ENCODE measurements around the gene MYO1B.

Gene MYO1B

DNA sequence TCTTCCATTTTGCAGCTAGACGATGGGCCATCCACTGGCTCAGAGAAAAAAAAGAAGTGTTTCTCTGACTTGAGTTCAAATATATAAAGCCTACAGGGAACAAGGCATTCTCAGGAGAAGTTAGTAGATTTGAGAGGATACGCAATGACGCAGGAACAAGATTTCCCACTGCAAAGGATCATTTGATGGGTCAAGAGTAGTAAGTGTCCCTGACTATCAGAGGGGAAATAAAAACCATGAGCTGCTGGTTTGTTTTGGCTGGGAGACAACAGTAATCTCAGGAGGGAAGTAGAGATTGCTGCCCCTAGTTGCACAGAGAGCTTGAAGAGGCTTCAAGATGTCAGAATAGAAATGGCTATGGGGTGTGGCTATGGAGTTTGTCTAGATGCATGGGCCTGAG lies 22.3 kb upstream of the MYO1B start:
- in situ Hi-C loops (cut with HindIII; ENCODE audit: low pct_ligation_motif_present, low pct_unique_long_range_greater_than_20kb, low sequenced_read_pairs) = no loop called here
- DNase-seq = no peak

DNA sequence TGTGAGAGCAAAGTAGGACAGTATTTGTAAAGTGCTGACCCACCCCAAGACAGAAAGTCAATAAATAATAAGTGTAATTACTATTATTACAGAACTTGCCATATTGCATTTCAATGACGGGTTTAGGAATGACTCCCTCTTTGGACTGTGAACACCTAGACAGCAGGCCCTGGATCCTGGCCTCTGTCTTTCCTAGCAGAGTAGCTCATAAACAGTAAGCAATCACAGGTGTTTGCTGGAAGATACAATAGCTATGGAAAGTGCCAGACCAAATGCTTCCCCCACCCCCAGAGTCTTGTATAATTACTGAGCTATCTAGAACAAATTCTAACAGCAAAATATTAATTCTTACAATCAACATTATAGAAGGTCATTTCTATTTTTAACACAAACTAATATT lies 20.1 kb upstream of the MYO1B start:
- in situ Hi-C loops (cut with HindIII; ENCODE audit: low pct_ligation_motif_present, low pct_unique_long_range_greater_than_20kb, low sequenced_read_pairs) = no loop called here
- DNase-seq = no peak

DNA sequence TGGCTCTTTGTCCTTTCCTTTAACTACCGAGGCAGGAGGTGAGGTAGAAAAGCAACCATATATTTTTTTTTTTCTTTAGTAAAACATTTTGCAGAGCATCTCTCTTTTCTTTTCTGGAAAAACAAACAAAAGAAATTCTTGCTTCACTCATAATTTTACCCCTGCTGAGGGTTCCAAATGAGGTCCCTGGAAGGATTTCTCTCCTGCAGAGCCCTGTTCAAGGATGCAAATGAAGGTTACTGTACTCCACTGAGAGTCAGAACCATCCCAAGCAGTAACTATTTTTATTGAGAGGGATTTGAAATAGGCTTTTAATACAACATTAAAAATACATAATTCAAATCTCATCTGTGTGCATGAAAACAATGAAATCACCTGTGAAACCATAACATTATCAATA lies 19.5 kb upstream of the MYO1B start:
- no peak for DNase-seq
- in situ Hi-C loops (cut with HindIII; ENCODE audit: low pct_ligation_motif_present, low pct_unique_long_range_greater_than_20kb, low sequenced_read_pairs) = no loop called here

DNA sequence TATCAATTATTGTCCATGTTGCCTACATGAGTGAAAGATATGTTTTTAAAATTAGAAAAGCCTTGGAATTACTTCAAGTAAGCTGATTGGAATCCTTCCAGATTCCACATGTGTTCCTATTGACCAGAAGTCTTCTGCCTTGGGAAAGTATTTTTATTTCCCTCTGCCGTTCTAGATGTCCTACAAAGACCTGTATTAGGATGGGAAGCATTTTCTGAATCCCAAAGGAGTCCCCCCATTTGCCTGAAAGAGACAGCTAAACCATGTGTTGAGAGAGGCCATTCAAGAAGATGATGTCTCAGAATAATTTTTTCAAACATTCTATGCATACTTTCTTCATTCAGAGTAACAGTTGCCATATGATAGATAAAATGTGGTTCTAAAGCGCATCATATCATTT lies 19.0 kb upstream of the MYO1B start:
- in situ Hi-C loops (cut with HindIII; ENCODE audit: low pct_ligation_motif_present, low pct_unique_long_range_greater_than_20kb, low sequenced_read_pairs) = no loop called here
- DNase-seq = no peak

DNA sequence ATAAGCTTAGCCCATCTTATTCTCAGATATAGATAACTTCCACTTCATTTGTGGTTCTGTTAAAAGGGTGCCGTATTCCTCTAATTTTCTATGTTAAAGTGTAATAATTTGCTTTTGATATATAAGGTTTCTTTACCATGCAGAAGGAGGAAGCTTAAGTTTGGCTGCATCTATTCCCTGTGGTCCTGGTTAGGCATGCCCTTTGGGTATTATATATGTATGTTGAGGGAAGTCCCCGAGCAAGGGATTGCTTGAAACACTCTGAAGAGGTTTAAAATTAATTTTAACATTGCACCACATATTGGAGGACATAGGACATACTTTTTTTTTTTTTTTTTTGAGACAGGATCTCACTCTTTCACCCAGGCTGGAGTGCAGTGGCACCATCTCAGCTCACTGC lies 16.9 kb upstream of the MYO1B start:
- DNase-seq = no peak
- in situ Hi-C loops (cut with HindIII; ENCODE audit: low pct_ligation_motif_present, low pct_unique_long_range_greater_than_20kb, low sequenced_read_pairs) = no loop called here

DNA sequence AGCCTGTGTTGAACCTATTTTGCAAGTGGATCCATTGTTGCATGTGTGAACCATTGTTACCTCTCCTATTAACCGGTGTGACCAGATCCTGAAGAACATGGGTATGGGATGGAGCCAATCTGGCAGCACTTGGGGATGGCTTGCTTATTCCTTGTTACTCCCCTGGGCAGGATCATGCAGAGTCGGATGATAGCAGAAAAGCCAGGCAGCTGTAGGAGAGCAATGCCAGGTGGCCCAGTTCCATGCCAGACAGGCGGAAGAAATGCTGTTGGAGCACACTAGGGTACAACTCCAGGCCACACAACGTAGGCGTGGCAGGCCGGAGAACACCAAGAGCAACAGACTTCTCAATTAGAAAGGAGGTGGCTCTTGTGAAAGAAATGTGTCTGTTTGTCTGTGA lies 16.3 kb upstream of the MYO1B start:
- no peak for DNase-seq
- in situ Hi-C loops (cut with HindIII; ENCODE audit: low pct_ligation_motif_present, low pct_unique_long_range_greater_than_20kb, low sequenced_read_pairs) = no loop called here

DNA sequence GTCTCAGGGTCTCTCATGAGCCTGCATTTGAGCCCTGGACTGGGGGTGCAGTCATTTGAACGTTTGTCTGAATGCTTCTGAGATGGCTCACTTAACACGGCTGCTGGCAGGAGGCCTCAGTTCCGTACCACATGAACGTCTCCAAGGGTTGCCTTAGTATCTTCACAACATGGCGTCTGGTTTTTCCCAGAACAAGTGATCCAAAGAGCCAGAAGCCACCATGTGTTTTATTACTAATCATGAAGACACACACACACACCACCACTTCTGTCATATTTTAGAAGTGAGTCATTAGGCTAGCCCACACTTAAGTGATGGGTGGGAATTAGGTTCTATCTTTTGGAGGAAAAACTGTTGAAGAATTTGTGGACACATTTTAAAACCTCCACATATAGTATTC lies 15.0 kb upstream of the MYO1B start:
- in situ Hi-C loops (cut with HindIII; ENCODE audit: low pct_ligation_motif_present, low pct_unique_long_range_greater_than_20kb, low sequenced_read_pairs) = no loop called here
- peak; percentile 90 for DNase-seq

DNA sequence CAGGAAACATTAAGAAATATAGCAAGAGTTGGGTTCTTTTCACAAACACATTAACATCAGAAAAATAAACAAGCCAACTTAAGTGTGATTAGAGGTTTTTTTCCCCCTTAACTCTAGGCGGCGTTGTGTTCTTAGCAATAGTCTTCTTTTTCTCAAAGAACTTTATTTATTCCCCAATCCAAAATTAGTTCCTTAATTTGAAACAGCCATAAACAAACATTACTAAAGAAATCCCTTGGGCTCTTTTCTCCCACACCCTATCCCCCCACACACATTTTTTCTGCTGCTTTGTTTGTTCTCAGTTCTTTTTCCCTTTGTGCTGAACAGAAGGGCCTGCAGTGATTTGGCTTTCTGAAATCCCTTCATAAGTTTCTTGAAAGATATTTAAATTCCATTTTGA lies 13.2 kb upstream of the MYO1B start:
- no peak for DNase-seq
- in situ Hi-C loops (cut with HindIII; ENCODE audit: low pct_ligation_motif_present, low pct_unique_long_range_greater_than_20kb, low sequenced_read_pairs) = no loop called here

DNA sequence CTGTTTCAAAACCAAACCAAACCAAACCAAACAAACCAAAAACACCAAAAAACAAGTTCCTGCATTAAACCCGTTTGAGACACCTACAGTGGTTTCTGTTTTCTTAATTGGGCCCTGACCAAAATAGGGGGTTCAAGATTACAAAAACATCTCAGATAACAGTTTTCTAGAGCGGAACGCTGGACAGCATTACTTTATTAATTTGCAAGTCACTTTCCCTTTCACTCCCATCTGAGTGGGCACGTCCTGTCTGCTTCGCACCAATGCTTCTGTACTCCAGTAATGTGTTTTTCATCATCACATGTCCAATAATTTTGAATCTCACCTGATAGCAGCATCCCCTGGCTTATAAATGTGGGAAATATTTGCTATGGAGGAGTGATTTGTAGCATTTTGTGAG lies 11.7 kb upstream of the MYO1B start:
- in situ Hi-C loops (cut with HindIII; ENCODE audit: low pct_ligation_motif_present, low pct_unique_long_range_greater_than_20kb, low sequenced_read_pairs) = no loop called here
- no peak for DNase-seq

DNA sequence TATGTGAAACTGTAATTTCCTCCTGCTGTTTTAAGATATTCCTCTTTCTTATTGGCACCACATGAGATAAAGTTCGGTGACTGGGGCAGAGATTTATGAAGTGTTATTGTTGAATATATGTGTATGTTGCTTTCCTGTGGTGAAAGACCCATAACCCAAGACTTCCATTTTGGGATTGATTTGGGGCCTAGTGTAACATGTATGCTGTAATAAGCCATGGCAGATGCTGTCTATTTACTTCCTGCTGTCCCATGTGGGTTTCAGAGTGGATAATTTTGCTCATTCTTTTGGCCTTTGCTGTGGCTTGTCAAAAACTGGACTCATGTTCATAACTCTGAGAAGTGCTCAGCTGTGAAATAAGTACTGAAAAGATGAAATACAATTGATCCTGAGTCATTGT lies 10.8 kb upstream of the MYO1B start:
- no peak for DNase-seq
- in situ Hi-C loops (cut with HindIII; ENCODE audit: low pct_ligation_motif_present, low pct_unique_long_range_greater_than_20kb, low sequenced_read_pairs) = no loop called here

DNA sequence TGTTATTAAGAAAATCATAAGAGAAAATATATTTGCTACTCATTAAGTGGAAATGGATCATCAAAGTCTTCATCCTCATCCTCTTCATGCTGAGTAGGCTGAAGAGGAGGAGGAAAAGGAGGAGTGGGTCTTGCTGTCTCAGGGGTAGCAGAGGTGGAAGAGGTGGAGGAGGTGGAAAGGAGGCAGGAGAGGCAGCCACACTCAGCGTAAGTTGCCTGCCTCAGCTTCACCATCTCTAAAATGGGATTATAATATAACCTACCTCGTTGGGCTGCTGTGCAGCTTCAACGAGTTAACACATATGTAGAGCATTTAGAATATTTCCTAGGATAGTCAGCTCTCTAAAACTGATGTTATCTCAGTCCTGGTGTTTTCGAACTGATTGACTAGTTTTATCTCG lies 4.3 kb upstream of the MYO1B start:
- in situ Hi-C loops (cut with HindIII; ENCODE audit: low pct_ligation_motif_present, low pct_unique_long_range_greater_than_20kb, low sequenced_read_pairs) = no loop called here
- DNase-seq = no peak

DNA sequence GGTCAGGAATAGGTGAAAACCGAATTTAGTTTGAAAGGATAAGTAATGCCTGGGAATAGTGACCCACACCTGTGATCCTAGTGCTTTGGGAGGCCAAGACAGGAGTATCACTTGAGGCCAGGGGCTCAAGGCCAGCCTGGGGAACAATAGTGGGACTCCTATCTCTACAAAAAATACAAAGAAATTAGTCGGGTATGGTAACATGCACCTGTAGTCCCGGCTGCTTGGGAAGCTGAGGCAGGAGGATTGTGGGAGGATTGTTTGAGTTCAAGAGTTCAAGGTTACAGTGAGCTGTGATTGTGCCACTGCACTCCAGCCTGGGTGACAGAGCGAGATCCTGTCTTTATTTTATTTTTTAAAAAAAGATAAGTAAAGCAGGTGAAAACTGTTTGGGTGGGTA lies 3.8 kb upstream of the MYO1B start:
- in situ Hi-C loops (cut with HindIII; ENCODE audit: low pct_ligation_motif_present, low pct_unique_long_range_greater_than_20kb, low sequenced_read_pairs) = no loop called here
- no peak for DNase-seq

DNA sequence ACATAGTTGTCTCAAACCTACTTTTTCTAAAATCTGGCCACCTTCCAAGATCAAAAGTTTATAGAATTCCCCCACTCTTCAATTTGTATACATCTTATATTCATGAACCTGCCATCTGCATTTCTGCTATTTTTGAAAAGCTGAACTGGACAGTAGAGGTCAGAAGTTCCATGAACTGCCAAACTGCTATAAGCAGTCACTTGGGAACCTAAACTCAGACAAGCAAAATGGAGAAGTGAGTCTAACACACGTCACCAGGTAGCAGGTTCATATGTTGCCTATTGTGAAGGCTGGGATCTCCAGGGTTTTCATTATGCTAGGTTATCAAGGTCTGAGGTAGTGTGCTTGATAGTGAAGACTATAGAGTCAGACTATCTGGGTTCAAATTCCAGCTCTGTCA lies 2.0 kb upstream of the MYO1B start:
- in situ Hi-C loops (cut with HindIII; ENCODE audit: low pct_ligation_motif_present, low pct_unique_long_range_greater_than_20kb, low sequenced_read_pairs) = no loop called here
- DNase-seq = no peak

DNA sequence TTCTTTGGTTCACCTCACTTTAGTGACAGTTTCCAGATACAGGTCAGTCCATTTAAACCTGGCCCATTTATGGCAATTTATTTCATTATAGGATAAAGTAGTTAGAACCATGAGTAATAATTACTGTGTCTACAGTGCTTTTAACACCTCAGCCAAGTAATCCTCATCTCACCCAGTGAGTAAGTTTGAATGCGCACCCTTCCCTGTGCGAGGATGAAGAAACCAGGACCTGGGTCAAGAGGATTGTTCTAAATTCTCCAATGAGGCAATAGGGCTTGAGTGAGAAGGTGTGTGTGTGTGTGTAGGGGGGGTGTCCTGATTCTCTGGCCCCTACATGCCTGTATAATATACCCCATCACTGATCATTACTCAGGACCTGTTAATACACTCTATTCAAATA lies 854 bp upstream of the MYO1B start:
- DNase-seq = no peak
- in situ Hi-C loops (cut with HindIII; ENCODE audit: low pct_ligation_motif_present, low pct_unique_long_range_greater_than_20kb, low sequenced_read_pairs) = no loop called here

DNA sequence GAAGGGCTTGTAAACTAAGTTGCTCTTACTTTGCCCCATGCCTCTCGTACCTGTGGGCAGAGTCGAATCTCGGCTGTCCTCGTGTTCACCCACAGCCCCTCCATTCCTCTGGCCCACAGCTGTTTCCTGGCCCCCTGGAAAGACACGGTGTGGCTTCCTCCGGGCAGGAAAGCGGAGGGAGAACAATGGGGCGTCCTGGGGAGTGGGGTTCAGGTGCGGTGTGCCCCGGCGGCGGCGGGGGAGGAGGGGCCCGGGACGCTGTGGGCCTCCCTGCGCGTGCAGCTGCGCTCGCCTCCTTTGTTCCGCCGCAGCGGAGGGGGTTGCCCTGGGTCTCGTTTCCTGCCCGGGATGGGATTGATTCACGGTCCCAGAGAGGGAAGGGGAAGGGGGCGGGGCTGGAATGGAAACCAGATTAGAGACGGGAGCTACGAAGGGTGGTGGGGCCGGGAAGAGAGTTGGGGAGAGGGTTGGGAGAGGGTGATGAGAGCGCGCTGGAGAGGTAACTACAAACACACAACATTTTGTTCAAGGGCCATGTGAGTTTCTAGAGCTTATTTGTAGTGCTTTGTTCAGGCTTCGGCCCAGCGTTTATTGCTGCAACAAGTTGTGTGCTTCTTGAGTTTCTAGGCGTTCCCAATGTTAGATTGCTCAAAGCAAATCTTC lies 796 bp downstream of the MYO1B start:
- in situ Hi-C loops (cut with HindIII; ENCODE audit: low pct_ligation_motif_present, low pct_unique_long_range_greater_than_20kb, low sequenced_read_pairs) = no loop called here
- peak; percentile 87 for DNase-seq

DNA sequence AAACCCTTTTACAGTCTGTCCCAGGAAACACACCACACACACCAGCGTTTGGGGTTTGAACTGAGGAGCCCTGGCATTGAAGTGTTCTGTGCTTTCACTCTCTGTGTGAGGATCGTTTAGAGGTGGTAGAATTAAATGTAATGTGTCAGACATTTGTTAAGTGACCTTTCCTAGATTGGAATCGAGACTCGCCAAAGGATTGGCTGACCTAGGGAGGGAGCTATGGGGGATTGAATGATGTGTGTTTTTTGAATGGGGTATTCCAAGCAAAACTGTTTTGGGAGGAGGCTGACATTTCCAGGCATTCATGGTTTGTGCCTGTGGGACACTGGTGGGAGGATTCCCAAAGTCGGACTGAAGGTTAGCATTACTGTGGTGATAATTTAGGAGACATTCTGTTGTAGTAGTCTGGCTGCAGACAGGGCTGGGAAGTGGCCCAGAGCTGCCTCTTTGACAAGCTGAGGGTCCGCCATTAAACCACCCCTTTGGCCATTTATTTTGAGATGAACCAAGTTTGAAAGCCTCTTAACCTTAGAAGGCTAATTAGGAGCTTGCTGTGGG lies 1.7 kb downstream of the MYO1B start:
- in situ Hi-C loops (cut with HindIII; ENCODE audit: low pct_ligation_motif_present, low pct_unique_long_range_greater_than_20kb, low sequenced_read_pairs) = no loop called here
- DNase-seq = no peak

DNA sequence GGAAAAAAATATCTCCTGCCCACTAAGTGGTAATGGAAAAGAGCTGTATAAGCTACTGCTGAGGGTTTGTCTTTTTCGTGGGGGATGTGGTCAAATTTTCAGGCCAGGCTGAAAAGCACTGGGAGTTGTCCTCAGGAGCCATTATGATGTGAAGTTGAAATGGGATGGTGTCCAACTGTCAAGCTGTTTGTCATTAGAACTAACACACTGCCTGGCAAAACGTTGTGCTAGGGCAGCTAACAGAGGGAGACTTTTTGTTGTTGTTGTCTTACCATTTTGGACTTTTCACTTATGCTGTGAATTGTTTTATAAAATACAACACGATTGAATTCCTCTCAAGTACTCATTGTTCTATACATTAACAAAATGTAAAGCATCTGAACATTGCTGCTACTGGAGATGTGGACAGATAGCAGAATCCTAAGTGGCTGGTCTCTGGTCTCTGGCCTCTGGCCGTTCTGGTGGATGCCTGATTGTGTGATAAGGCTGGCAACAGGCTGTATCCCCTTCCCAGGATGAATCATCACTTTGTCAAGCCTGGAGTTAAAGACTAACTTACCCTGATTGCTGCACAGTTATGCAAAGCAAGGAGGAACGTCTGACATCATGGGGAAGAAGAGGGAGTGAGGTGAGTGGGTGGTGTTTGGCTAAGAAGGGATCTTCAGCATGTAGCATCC lies 2.3 kb downstream of the MYO1B start:
- DNase-seq = peak; percentile 96
- in situ Hi-C loops (cut with HindIII; ENCODE audit: low pct_ligation_motif_present, low pct_unique_long_range_greater_than_20kb, low sequenced_read_pairs) = no loop called here

DNA sequence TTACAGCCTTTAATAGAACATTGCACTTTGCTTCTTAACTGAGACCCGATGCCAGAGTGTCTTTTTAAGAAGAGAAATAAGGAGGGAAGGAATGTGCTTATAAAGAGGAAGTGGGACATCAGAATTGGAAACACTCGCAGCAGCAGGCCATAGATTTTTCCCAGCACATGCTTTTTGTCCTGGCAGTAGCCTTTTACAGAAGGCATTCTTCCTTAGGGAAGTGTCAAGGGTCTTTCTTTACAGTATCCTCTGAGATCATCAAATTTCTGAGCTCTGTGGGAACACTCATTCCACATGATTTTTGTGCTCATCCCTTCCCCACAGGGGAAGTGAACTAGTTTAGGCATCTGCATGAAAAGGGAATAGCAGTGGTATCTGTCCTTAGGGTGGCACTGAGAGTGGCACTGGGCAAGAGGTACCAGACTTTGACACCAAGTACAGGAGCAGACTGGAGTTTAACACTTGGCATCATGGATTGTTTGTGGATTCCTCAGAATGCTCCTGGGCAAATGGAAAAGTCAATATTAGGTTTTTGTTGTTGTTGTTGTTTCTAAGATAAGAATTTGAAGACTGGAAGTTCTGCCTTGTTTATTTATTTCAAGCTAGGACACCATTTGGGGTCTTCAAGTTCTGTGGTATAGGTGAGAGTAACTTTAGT lies 4.1 kb downstream of the MYO1B start:
- in situ Hi-C loops (cut with HindIII; ENCODE audit: low pct_ligation_motif_present, low pct_unique_long_range_greater_than_20kb, low sequenced_read_pairs) = no loop called here
- no peak for DNase-seq

DNA sequence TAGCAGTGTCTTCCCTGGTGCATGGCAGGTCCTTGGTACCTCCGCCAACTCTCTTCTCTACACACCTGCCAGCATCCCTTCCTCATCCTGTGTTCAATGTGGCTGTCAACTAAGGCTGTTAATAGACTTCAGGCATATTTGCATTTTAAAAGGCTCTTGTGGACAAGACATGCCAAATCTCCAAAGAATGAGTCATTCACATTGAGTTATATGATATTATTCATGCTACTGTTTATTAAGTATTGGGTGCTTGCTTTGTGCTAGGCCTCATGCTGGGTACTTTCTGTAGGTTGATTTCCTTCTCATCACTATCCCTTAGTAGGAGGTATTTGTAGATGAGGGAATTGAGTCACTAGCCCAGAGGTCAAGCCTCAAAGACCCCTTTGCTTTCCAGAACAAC lies 5.2 kb downstream of the MYO1B start:
- in situ Hi-C loops (cut with HindIII; ENCODE audit: low pct_ligation_motif_present, low pct_unique_long_range_greater_than_20kb, low sequenced_read_pairs) = no loop called here
- DNase-seq = no peak

DNA sequence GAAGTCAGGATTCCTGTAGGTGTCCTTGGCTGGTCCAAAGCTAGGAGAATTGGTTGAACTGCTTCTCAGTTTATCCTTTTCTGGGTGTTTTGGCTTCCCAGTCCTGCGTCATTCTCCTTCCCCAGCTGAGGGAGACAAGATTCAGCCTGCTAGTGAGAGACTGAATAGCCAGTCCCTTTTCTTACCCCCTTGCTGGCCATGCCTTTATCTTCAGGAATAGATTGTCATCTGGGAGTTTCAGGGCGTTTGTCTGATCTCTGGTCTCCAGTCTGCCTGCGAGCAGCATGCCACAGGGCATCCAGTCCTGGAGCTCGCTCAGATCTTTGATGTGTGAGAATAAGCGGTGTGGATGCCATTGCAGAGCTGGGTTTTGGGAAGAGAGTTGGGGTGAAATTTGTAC lies 5.8 kb downstream of the MYO1B start:
- DNase-seq = no peak
- in situ Hi-C loops (cut with HindIII; ENCODE audit: low pct_ligation_motif_present, low pct_unique_long_range_greater_than_20kb, low sequenced_read_pairs) = no loop called here

Data from ACHN (cell line).